ENCODE data around the gene NR4A3.

NR4A3 gene

DNA sequence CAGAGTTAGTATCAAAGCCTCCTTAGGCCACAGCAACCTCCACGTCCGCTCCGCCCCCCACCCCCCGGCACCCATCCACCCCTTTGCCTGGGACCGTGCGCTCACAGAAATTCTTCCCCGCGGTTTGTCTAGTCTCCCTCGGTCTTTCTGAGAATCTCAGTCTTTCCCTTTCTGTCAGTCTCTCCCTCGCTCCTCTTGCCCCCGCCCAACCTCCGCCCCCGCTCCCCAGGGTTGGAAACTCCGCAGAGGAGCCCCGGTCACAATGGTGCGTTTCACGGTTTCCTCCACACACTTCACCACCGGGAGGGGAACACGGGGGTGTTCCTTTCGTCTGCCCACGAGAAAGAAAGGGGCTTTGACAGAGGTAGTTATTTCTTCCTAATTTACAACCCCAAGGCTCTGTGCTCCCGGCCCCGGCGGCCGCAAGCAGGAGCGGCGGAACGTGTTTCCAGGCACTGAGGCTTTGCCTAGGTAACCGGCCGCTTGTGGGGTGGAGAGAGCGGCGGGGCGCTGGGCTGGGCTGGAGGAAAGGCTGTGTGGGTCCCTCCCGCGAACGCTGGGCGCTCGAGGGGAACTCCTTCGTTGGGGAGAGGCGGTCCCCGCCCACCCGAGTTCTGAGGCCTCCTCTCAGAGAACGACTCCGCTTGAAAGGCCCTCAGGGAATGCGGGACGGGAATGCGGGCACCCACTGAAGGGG, 2.1 kb downstream of the NR4A3 start:
- H3K27me3 ChIP-seq (ENCODE audit: control insufficient read depth, insufficient read depth, low read length, poor library complexity, severe bottlenecking) = peaks cover 86% of the 10 kb centered on the region

GRCh38 chr9:99824378-99825171, 2.9 kb downstream of the NR4A3 start:
- Histone ChIP-seq H3K36me3 (ENCODE audit: control insufficient read depth, insufficient read depth, low read length) (no peaks in the 10 kb centered on the region), H3K4me3 (ENCODE audit: insufficient read depth, low read depth, low read length) (peak overlapping the region; percentile 64), H3K9me3 (ENCODE audit: control insufficient read depth, low read length) (no peaks in the 10 kb centered on the region), H3K27me3 (ENCODE audit: control insufficient read depth, insufficient read depth, low read length, poor library complexity, severe bottlenecking) (peaks cover 93% of the 10 kb centered on the region), H3K27ac (ENCODE audit: insufficient read depth, low read depth, low read length, poor library complexity, severe bottlenecking) (peak overlapping the region; percentile 44), H3K4me1 (ENCODE audit: control insufficient read depth, insufficient read depth, low read length) (peaks cover 6% of the 10 kb centered on the region)
- 1% methylated on average over 56 of the region's 56 CpGs for WGBS, 2 experiments

More for the DNA sequence above, 2.1 kb downstream of the NR4A3 start:
- Histone ChIP-seq H3K4me3 (ENCODE audit: insufficient read depth, low read depth, low read length) (peak overlapping the region; percentile 64), H3K27ac (ENCODE audit: insufficient read depth, low read depth, low read length, poor library complexity, severe bottlenecking) (no peak overlapping the region), H3K36me3 (ENCODE audit: control insufficient read depth, insufficient read depth, low read length) (no peaks in the 10 kb centered on the region), H3K4me1 (ENCODE audit: control insufficient read depth, insufficient read depth, low read length) (peaks cover 7% of the 10 kb centered on the region), H3K9me3 (ENCODE audit: control insufficient read depth, low read length) (no peaks in the 10 kb centered on the region)
- 1% methylated on average over 45 to 47 of the region's 47 CpGs for WGBS, 2 experiments

DNA sequence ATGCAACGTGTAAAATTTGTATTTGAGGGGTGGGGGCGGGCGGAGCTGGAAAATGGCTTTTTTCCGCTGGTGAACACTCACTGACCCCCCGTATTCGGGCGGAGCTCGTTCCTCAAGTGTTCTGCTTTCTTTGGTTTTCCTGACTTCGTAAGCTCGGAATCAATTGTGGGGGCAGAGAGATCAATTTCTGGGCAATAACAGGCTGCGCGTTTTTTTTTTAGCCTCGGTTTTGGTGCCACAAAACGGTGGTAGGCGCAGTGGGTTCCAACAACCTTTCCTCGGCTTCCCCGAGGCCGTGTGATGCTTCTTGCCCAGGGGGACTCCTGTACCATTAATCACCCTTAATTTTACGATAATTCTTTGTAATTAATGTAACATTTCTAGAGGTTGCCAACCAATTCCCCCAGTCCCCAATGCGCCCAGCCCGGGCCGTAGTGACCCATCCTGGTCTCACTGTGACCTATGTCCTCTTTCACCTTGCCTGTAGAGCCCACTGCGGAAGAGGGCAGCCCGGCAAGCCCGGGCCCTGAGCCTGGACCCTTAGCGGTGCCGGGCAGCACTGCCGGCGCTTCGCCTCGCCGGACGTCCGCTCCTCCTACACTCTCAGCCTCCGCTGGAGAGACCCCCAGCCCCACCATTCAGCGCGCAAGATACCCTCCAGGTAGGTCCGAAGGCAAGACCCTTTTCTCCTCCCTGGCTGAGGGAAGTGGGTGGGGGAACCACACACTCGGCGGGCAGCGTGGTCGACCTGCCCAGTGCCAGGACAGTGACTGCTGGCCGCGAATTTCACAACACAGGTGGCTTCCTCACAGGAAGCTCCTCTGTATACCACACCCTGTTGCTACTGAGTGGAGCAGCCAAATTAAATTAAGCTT, 3.7 kb downstream of the NR4A3 start:
- H3K27ac ChIP-seq (ENCODE audit: insufficient read depth, low read depth, low read length, poor library complexity, severe bottlenecking) = no peak overlapping the region
- H3K36me3 ChIP-seq (ENCODE audit: control insufficient read depth, insufficient read depth, low read length) = no peaks in the 10 kb centered on the region
- H3K9me3 ChIP-seq (ENCODE audit: control insufficient read depth, low read length) = no peaks in the 10 kb centered on the region
- WGBS, 2 experiments = 3% methylated on average over 43 to 44 of the region's 44 CpGs
- peaks cover 98% of the 10 kb centered on the region for H3K27me3 ChIP-seq (ENCODE audit: control insufficient read depth, insufficient read depth, low read length, poor library complexity, severe bottlenecking)
- peak overlapping the region; percentile 64 for H3K4me3 ChIP-seq (ENCODE audit: insufficient read depth, low read depth, low read length)
- H3K4me1 ChIP-seq (ENCODE audit: control insufficient read depth, insufficient read depth, low read length) = peaks cover 6% of the 10 kb centered on the region

DNA sequence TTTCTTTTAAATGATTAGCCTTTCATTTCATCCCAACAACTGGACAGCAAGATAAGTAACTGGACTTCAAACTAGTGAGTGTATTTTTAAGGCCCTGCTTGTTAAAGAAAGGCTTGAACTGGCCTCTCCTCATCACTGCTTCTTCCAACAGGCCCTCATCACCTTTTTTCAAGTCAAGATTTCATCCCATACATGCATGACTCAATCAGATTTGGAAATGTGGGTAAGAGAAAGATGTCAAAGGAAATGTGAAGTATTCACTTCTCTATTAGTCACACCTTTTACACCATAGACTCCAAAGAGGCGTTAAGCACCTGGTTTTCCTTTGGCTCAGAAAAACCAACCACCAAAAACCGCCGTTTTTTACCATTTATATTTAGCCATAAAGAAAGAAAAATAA, 4.9 kb downstream of the NR4A3 start:
- H3K27me3 ChIP-seq (ENCODE audit: control insufficient read depth, insufficient read depth, low read length, poor library complexity, severe bottlenecking) = peaks cover 99% of the 10 kb centered on the region
- no peak overlapping the region for H3K27ac ChIP-seq (ENCODE audit: insufficient read depth, low read depth, low read length, poor library complexity, severe bottlenecking)
- no peak overlapping the region for H3K4me3 ChIP-seq (ENCODE audit: insufficient read depth, low read depth, low read length)
- 90% methylated on average over 3 of the region's 3 CpGs for WGBS, 2 experiments
- no peaks in the 10 kb centered on the region for H3K9me3 ChIP-seq (ENCODE audit: control insufficient read depth, low read length)
- no peaks in the 10 kb centered on the region for H3K36me3 ChIP-seq (ENCODE audit: control insufficient read depth, insufficient read depth, low read length)
- H3K4me1 ChIP-seq (ENCODE audit: control insufficient read depth, insufficient read depth, low read length) = peaks cover 6% of the 10 kb centered on the region

DNA sequence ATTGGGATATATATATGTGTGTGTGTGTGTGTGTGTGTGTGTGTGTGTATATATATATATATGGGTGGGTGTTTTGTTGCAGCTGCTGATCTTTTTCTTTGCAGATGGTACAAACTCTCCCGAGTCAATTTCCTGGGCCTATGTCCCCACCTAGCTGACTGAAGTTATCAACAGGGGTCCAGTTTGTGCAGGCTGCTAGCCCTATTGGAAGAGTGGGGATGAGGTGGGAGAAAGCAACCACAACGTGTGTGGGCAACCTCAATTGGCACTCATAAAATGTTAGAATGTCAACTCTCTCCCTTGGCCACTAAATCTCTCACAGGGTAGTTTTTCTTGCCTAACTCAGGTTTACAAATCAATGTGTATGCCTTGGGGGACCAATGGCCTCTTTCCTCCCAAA, 5.6 kb downstream of the NR4A3 start:
- no peak overlapping the region for H3K27ac ChIP-seq (ENCODE audit: insufficient read depth, low read depth, low read length, poor library complexity, severe bottlenecking)
- peaks cover 96% of the 10 kb centered on the region for H3K27me3 ChIP-seq (ENCODE audit: control insufficient read depth, insufficient read depth, low read length, poor library complexity, severe bottlenecking)
- H3K4me3 ChIP-seq (ENCODE audit: insufficient read depth, low read depth, low read length) = no peak overlapping the region
- no peaks in the 10 kb centered on the region for H3K36me3 ChIP-seq (ENCODE audit: control insufficient read depth, insufficient read depth, low read length)
- H3K4me1 ChIP-seq (ENCODE audit: control insufficient read depth, insufficient read depth, low read length) = peaks cover 6% of the 10 kb centered on the region
- 49 to 59% methylated on average over 2 of the region's 2 CpGs for WGBS, 2 experiments
- no peaks in the 10 kb centered on the region for H3K9me3 ChIP-seq (ENCODE audit: control insufficient read depth, low read length)

DNA sequence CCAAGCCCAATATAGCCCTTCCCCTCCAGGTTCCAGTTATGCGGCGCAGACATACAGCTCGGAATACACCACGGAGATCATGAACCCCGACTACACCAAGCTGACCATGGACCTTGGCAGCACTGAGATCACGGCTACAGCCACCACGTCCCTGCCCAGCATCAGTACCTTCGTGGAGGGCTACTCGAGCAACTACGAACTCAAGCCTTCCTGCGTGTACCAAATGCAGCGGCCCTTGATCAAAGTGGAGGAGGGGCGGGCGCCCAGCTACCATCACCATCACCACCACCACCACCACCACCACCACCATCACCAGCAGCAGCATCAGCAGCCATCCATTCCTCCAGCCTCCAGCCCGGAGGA, 6.3 kb downstream of the NR4A3 start:
- H3K4me1 ChIP-seq (ENCODE audit: control insufficient read depth, insufficient read depth, low read length) = peaks cover 6% of the 10 kb centered on the region
- H3K4me3 ChIP-seq (ENCODE audit: insufficient read depth, low read depth, low read length) = no peak overlapping the region
- WGBS, 2 experiments = 61 to 66% methylated on average over 15 of the region's 15 CpGs

GRCh38 chr9:99828417-99829176, 6.9 kb downstream of the NR4A3 start:
- H3K27ac ChIP-seq (ENCODE audit: insufficient read depth, low read depth, low read length, poor library complexity, severe bottlenecking) = no peak overlapping the region
- H3K4me1 ChIP-seq (ENCODE audit: control insufficient read depth, insufficient read depth, low read length) = peaks cover 6% of the 10 kb centered on the region
- H3K27me3 ChIP-seq (ENCODE audit: control insufficient read depth, insufficient read depth, low read length, poor library complexity, severe bottlenecking) = peaks cover 83% of the 10 kb centered on the region
- WGBS, 2 experiments = 3% methylated on average over 78 of the region's 78 CpGs
- no peaks in the 10 kb centered on the region for H3K9me3 ChIP-seq (ENCODE audit: control insufficient read depth, low read length)
- H3K36me3 ChIP-seq (ENCODE audit: control insufficient read depth, insufficient read depth, low read length) = no peaks in the 10 kb centered on the region
- H3K4me3 ChIP-seq (ENCODE audit: insufficient read depth, low read depth, low read length) = no peak overlapping the region

More for the DNA sequence above, 6.3 kb downstream of the NR4A3 start:
- no peaks in the 10 kb centered on the region for H3K36me3 ChIP-seq (ENCODE audit: control insufficient read depth, insufficient read depth, low read length)
- H3K27me3 ChIP-seq (ENCODE audit: control insufficient read depth, insufficient read depth, low read length, poor library complexity, severe bottlenecking) = peaks cover 88% of the 10 kb centered on the region
- no peaks in the 10 kb centered on the region for H3K9me3 ChIP-seq (ENCODE audit: control insufficient read depth, low read length)
- no peak overlapping the region for H3K27ac ChIP-seq (ENCODE audit: insufficient read depth, low read depth, low read length, poor library complexity, severe bottlenecking)

- Histone ChIP-seq H3K9me3 (ENCODE audit: control insufficient read depth, low read length) (no peaks in the 10 kb centered on the region), H3K36me3 (ENCODE audit: control insufficient read depth, insufficient read depth, low read length) (no peaks in the 10 kb centered on the region), H3K27ac (ENCODE audit: insufficient read depth, low read depth, low read length, poor library complexity, severe bottlenecking) (no peak overlapping the region), H3K27me3 (ENCODE audit: control insufficient read depth, insufficient read depth, low read length, poor library complexity, severe bottlenecking) (peaks cover 49% of the 10 kb centered on the region), H3K4me1 (ENCODE audit: control insufficient read depth, insufficient read depth, low read length) (no peaks in the 10 kb centered on the region), H3K4me3 (ENCODE audit: insufficient read depth, low read depth, low read length) (no peak overlapping the region)
- WGBS, 2 experiments = 96% methylated on average over 2 to 3 of the region's 3 CpGs
Measured at GRCh38 chr9:99831857-99832557, 10.3 kb downstream of the NR4A3 start.

DNA sequence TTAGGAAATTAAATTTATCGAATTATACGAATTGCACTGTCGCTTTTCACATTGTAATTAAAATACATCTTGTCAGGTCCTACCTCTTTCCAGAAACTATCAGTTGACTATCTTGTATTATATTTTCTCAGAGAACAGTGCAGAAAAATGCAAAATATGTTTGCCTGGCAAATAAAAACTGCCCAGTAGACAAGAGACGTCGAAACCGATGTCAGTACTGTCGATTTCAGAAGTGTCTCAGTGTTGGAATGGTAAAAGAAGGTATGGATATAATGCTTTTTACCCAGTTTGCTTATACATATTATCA, 10.8 kb downstream of the NR4A3 start:
- no peak overlapping the region for H3K4me3 ChIP-seq (ENCODE audit: insufficient read depth, low read depth, low read length)
- 93 to 98% methylated on average over 7 of the region's 7 CpGs for WGBS, 2 experiments
- no peaks in the 10 kb centered on the region for H3K9me3 ChIP-seq (ENCODE audit: control insufficient read depth, low read length)
- no peaks in the 10 kb centered on the region for H3K4me1 ChIP-seq (ENCODE audit: control insufficient read depth, insufficient read depth, low read length)
- no peaks in the 10 kb centered on the region for H3K36me3 ChIP-seq (ENCODE audit: control insufficient read depth, insufficient read depth, low read length)
- peaks cover 44% of the 10 kb centered on the region for H3K27me3 ChIP-seq (ENCODE audit: control insufficient read depth, insufficient read depth, low read length, poor library complexity, severe bottlenecking)
- no peak overlapping the region for H3K27ac ChIP-seq (ENCODE audit: insufficient read depth, low read depth, low read length, poor library complexity, severe bottlenecking)
